SU-DHL-6 (cell line): ENCODE data around the gene HDAC11.

Source experiments
- H2AFZ ChIP-seq: fragments of 200-600 bp; sonication (generic); 2 replicates; pipeline ENCODE4 v1.6.1; 2014; ENCODE audit warnings: low read depth, mild to moderate bottlenecking, moderate library complexity, mixed read lengths, antibody characterized with exemption, low read length; ENCODE audit not compliant: severe bottlenecking
- H3F3A ChIP-seq: fragments of 200-600 bp; shearing (Covaris generic); 2 replicates; pipeline ENCODE4 v1.6.0; 2016; ENCODE audit warnings: antibody characterized with exemption, mild to moderate bottlenecking; ENCODE audit not compliant: insufficient read depth
- H3K27ac ChIP-seq: fragments of 200-600 bp; sonication (generic); 2 replicates; pipeline ENCODE4 v1.5.1; 2016; ENCODE audit warnings: low read depth, mild to moderate bottlenecking, low read length, moderate library complexity, mixed read lengths
- H3K27me3 ChIP-seq: fragments of 200-600 bp; sonication (generic), shearing (Covaris generic); 2 replicates; pipeline ENCODE4 v1.6.0; 2014; ENCODE audit warnings: mild to moderate bottlenecking, low read length
- H3K36me3 ChIP-seq: fragments of 200-600 bp; sonication (generic); 2 replicates; pipeline ENCODE4 v1.6.1; 2014; ENCODE audit warnings: mild to moderate bottlenecking, low read length, mixed read lengths
- H3K4me2 ChIP-seq: fragments of 300-600, 200-600 bp; shearing (Covaris generic), sonication (generic); 2 replicates; pipeline ENCODE4 v1.6.0; 2014; ENCODE audit warnings: low read length, low read depth, mild to moderate bottlenecking; ENCODE audit not compliant: poor library complexity, severe bottlenecking
- H3K4me3 ChIP-seq: fragments of 200-600 bp; sonication (generic); 2 replicates; pipeline ENCODE4 v1.5.1; 2014; ENCODE audit warnings: antibody characterized with exemption, low read length, mild to moderate bottlenecking, mixed read lengths; ENCODE audit not compliant: insufficient read depth, poor library complexity, severe bottlenecking
- H3K79me2 ChIP-seq: fragments of 200-600 bp; sonication (generic); 2 replicates; pipeline ENCODE4 v1.6.1; 2014; ENCODE audit warnings: mild to moderate bottlenecking, low read length, moderate library complexity; ENCODE audit not compliant: insufficient read depth
- H3K9ac ChIP-seq: fragments of 200-600 bp; sonication (generic); 2 replicates; pipeline ENCODE4 v1.7.0; 2014; ENCODE audit warnings: mild to moderate bottlenecking, low read length
- H3K9me2 ChIP-seq: fragments of 200-600 bp; sonication (generic); replicated peaks from 2 replicates; pipeline ENCODE4 v1.6.1; 2014; ENCODE audit warnings: low read length; ENCODE audit not compliant: insufficient read depth
- H3K9me3 ChIP-seq: fragments of 200-600 bp; sonication (generic); 2 replicates; pipeline ENCODE4 v1.6.1; 2014; ENCODE audit warnings: low read length, mixed read lengths; ENCODE audit not compliant: insufficient read depth
- H4K20me1 ChIP-seq: fragments of 200-600 bp; sonication (generic); 2 replicates; pipeline ENCODE4 v1.6.1; 2014; ENCODE audit warnings: low read depth, mild to moderate bottlenecking, antibody characterized with exemption, low read length, moderate library complexity, mixed read lengths
- CTCF ChIP-seq: fragments of 200-600 bp; sonication (generic); IDR thresholded peaks from one replicate; pipeline ENCODE4 v1.5.1; 2017; ENCODE audit warnings: antibody characterized with exemption, mild to moderate bottlenecking, low read length, moderate library complexity; ENCODE audit not compliant: insufficient read depth, poor library complexity, severe bottlenecking
- EZH2phosphoT487 ChIP-seq: fragments of 200-600 bp; sonication (generic), shearing (Covaris generic); conservative IDR thresholded peaks from 2 replicates; pipeline ENCODE4 v1.6.1; 2018; ENCODE audit warnings: mild to moderate bottlenecking, antibody characterized with exemption, low read length, moderate library complexity, mixed read lengths

HDAC11 gene

GRCh38 chr3:13518516-13518953, 38.4 kb downstream of the HDAC11 start:
- no peaks in the 10 kb centered on the region for H4K20me1 ChIP-seq
- H3K36me3 ChIP-seq, result no peaks in the 10 kb centered on the region
- H3K27ac ChIP-seq, result no peak overlapping the region
- H2AFZ ChIP-seq, result no peak overlapping the region
- H3F3A ChIP-seq, result no peaks in the 10 kb centered on the region
- H3K4me3 ChIP-seq, result no peak overlapping the region
- H3K79me2 ChIP-seq, result no peaks in the 10 kb centered on the region
- no peak for TF ChIP-seq EZH2phosphoT487
- TF ChIP-seq CTCF, result no peak
- no peak overlapping the region for H3K4me2 ChIP-seq
- H3K9me2 ChIP-seq, result no peaks in the 10 kb centered on the region
- no peak overlapping the region for H3K9ac ChIP-seq
- H3K27me3 ChIP-seq, result no peaks in the 10 kb centered on the region
- no peaks in the 10 kb centered on the region for H3K9me3 ChIP-seq

GRCh38 chr3:13519006-13519791, 39.1 kb downstream of the HDAC11 start:
- Histone ChIP-seq H3K9ac (no peak overlapping the region), H3K36me3 (no peaks in the 10 kb centered on the region), H4K20me1 (no peaks in the 10 kb centered on the region), H3K4me2 (no peak overlapping the region), H3K4me3 (no peak overlapping the region), H2AFZ (no peak overlapping the region), H3K27me3 (no peaks in the 10 kb centered on the region), H3K9me3 (no peaks in the 10 kb centered on the region), H3K79me2 (no peaks in the 10 kb centered on the region), H3F3A (no peaks in the 10 kb centered on the region), H3K9me2 (no peaks in the 10 kb centered on the region), H3K27ac (no peak overlapping the region)
- no peak for TF ChIP-seq EZH2phosphoT487
- TF ChIP-seq CTCF, result no peak

- Histone ChIP-seq H3K27ac (no peak overlapping the region), H3F3A (no peaks in the 10 kb centered on the region), H3K4me2 (no peak overlapping the region), H3K9me3 (no peaks in the 10 kb centered on the region), H3K27me3 (no peaks in the 10 kb centered on the region), H3K4me3 (no peak overlapping the region), H3K9me2 (no peaks in the 10 kb centered on the region), H4K20me1 (no peaks in the 10 kb centered on the region), H3K79me2 (no peaks in the 10 kb centered on the region), H2AFZ (no peak overlapping the region), H3K36me3 (no peaks in the 10 kb centered on the region), H3K9ac (no peak overlapping the region)
- TF ChIP-seq CTCF, result no peak
- TF ChIP-seq EZH2phosphoT487, result no peak
These were observed 40.3 kb downstream of the HDAC11 start for GRCh38 chr3:13520326-13520880.
